Measurements from ENCODE around the gene GAGE12J. TPM values are rescaled to one million over a fixed set of nuclear protein-coding genes. Genes with fewer than 3 reads are reported as not detected.
"Not testable (repeated sequence)": the region's sequence is repeated elsewhere in the genome, so short reads cannot be mapped to it uniquely, and the experiment has no call there.

The GAGE12J gene
- total RNA-seq, 1 donor from 2014 or later: not detected

DNA sequence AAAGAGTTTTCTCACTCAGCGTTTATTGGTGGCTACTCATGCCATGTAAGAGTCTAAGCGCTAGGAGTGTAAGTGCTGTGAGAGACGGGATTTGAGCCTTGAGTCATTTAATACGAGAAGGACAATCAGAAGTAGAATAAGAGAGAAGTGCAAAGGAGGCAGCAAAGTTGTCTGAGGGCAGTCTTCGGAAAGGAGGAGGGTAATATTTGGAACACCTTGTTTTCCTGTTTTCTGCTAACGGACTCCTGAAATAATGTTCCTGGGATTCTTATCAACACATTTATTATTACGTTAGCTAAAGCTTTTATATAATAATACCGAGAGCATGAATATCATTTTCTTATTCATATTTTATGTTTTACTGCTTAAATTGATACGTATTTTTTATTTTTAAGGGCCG, 23.6 kb downstream of the GAGE12J start:
- not testable (repeated sequence) for H3K27me3 Mint-ChIP-seq (ENCODE audit: unreplicated experiment)

DNA sequence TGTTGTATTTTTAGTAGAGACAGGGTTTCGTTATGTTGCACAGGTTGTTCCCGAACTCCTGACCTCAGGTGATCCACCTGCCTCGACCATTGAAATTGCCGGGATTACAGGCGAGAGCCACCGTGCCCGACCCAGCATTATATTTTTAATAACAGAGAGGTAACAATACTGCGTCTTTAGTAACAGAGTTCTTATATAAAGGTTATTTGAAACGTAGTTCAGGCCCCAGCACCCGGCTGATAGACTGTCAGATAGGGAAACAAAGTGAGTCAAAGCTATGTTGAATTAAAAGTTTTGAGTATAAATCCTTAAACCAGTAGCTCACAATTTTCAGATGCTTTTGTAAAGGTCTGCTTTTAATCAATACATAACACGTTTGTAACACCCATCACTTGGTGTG, 24.3 kb downstream of the GAGE12J start:
- peak; percentile 94 for DNase-seq (ENCODE audit: extremely low spot score, unreplicated experiment)
- H3K4me1 Mint-ChIP-seq (ENCODE audit: unreplicated experiment); H3K9me3 Mint-ChIP-seq (ENCODE audit: unreplicated experiment); H3K36me3 Mint-ChIP-seq (ENCODE audit: unreplicated experiment); H3K27me3 Mint-ChIP-seq (ENCODE audit: unreplicated experiment); H3K4me3 Mint-ChIP-seq (ENCODE audit: unreplicated experiment); H3K27ac Mint-ChIP-seq (ENCODE audit: unreplicated experiment): not testable (repeated sequence)

More for the DNA sequence above, 23.6 kb downstream of the GAGE12J start:
- not testable (repeated sequence) for H3K9me3 Mint-ChIP-seq (ENCODE audit: unreplicated experiment); H3K4me3 Mint-ChIP-seq (ENCODE audit: unreplicated experiment); H3K4me1 Mint-ChIP-seq (ENCODE audit: unreplicated experiment); H3K27ac Mint-ChIP-seq (ENCODE audit: unreplicated experiment); H3K36me3 Mint-ChIP-seq (ENCODE audit: unreplicated experiment)
- peak; percentile 85 for DNase-seq (ENCODE audit: extremely low spot score, unreplicated experiment)

Other genes starting within 250 kb of the GAGE12J start
- gene PRAF2, start 248.0 kb upstream of the GAGE12J start, total RNA-seq: 55.3 and 58.5 TPM in 2 replicates
- 91.3 and 95.8 TPM in 2 replicates for gene WDR45, start 242.2 kb upstream of the GAGE12J start, total RNA-seq
- gene GPKOW, start 198.3 kb upstream of the GAGE12J start, total RNA-seq: 23.3 and 23.9 TPM in 2 replicates
- 1.2 and 2.3 TPM in 2 replicates for gene MAGIX, start 159.3 kb upstream of the GAGE12J start, total RNA-seq
- 97.4 and 100 TPM in 2 replicates for gene PLP2, start 150.1 kb upstream of the GAGE12J start, total RNA-seq
- gene PRICKLE3, start 135.7 kb upstream of the GAGE12J start, total RNA-seq: 7.7 and 8.5 TPM in 2 replicates
- gene SYP, start 121.8 kb upstream of the GAGE12J start, total RNA-seq: 1.5 and 2.3 TPM in 2 replicates
- not detected in 2 replicates for gene CACNA1F, start 88.7 kb upstream of the GAGE12J start, total RNA-seq
- 14.1 and 14.3 TPM in 2 replicates for gene CCDC22, start 86.6 kb upstream of the GAGE12J start, total RNA-seq
- 0.13 TPM in 1 of 2 replicates, not detected in the other for gene FOXP3, start 57.3 kb upstream of the GAGE12J start, total RNA-seq
- 9.0 and 9.2 TPM in 2 replicates for gene PPP1R3F, start 52.2 kb upstream of the GAGE12J start, total RNA-seq
- not detected in 2 replicates for gene GAGE10, start 18.4 kb upstream of the GAGE12J start, total RNA-seq
- gene GAGE13, start 9.5 kb downstream of the GAGE12J start, total RNA-seq: not detected in 2 replicates
- not detected in 2 replicates for gene GAGE12C, start 210.1 kb downstream of the GAGE12J start, total RNA-seq
- gene GAGE12D, start 219.7 kb downstream of the GAGE12J start, total RNA-seq: not detected in 2 replicates
- gene GAGE12E, start 229.3 kb downstream of the GAGE12J start, total RNA-seq: not detected in 2 replicates
- gene GAGE12F, start 238.8 kb downstream of the GAGE12J start, total RNA-seq: not detected in 2 replicates
- not detected in 2 replicates for gene GAGE12G, start 248.4 kb downstream of the GAGE12J start, total RNA-seq

Data from osteocyte (in vitro differentiated cells).